GM23338 (cell line): ENCODE results near the gene WDR74. TPM values are rescaled to one million over a fixed set of nuclear protein-coding genes. Genes with fewer than 3 reads are reported as not detected.

ENCODE experiments used
- ATAC-seq: fragments of 200-7000 bp; cut with Tn5 transposase; 3 replicates; pipeline ENCODE4 v1.9.1; 2020
- DNase-seq: peaks from one replicate; pipeline ENCODE4 v3.0.0-alpha.2; 2015; ENCODE audit warnings: low spot score
- H2AFZ ChIP-seq: fragments of 200-600 bp; sonication (generic); 2 replicates; pipeline ENCODE4 v1.8.0; 2016; ENCODE audit warnings: antibody characterized with exemption, mild to moderate bottlenecking, moderate library complexity
- H3F3A ChIP-seq: fragments of 200-600 bp; sonication (generic); replicated peaks from 2 replicates; pipeline ENCODE4 v1.8.0; 2017; ENCODE audit warnings: antibody characterized with exemption, mixed run types, low read depth
- H3K27ac ChIP-seq: fragments of 200-600 bp; sonication (generic); 2 replicates; pipeline ENCODE4 v1.6.1; 2016; ENCODE audit warnings: low read depth
- H3K27me3 ChIP-seq: fragments of 200-600 bp; sonication (generic); 2 replicates; pipeline ENCODE4 v1.8.0; 2016; ENCODE audit warnings: mild to moderate bottlenecking, mixed run types, moderate library complexity; ENCODE audit not compliant: insufficient read depth
- H3K36me3 ChIP-seq: fragments of 200-600 bp; sonication (generic); 2 replicates; pipeline ENCODE4 v1.8.0; 2016; ENCODE audit warnings: mild to moderate bottlenecking; ENCODE audit not compliant: insufficient read depth
- H3K4me1 ChIP-seq: fragments of 200-600 bp; sonication (generic); 2 replicates; pipeline ENCODE4 v1.8.0; 2016; ENCODE audit warnings: mild to moderate bottlenecking, moderate library complexity; ENCODE audit not compliant: insufficient read depth
- H3K4me2 ChIP-seq: fragments of 200-600 bp; sonication (generic); 2 replicates; pipeline ENCODE4 v1.7.1; 2017; ENCODE audit warnings: mixed run types
- H3K4me3 ChIP-seq: fragments of 200-600 bp; sonication (generic); 2 replicates; pipeline ENCODE4 v1.6.1; 2016; ENCODE audit warnings: mixed run types
- H3K79me2 ChIP-seq: fragments of 200-600 bp; sonication (generic); replicated peaks from 2 replicates; pipeline ENCODE4 v1.8.0; 2017; ENCODE audit warnings: mild to moderate bottlenecking; ENCODE audit not compliant: insufficient read depth
- H3K9me2 ChIP-seq: fragments of 200-600 bp; sonication (generic); 2 replicates; pipeline ENCODE4 v1.8.0; 2017; ENCODE audit not compliant: insufficient read depth
- H4K20me1 ChIP-seq: fragments of 200-600 bp; sonication (generic); replicated peaks from 2 replicates; pipeline ENCODE4 v1.8.0; 2017; ENCODE audit warnings: mild to moderate bottlenecking; ENCODE audit not compliant: insufficient read depth
- H3K27ac Mint-ChIP-seq: 2 replicates; pipeline ENCODE4 v1.8.0; 2020; ENCODE audit warnings: inconsistent platforms, mild to moderate bottlenecking, moderate library complexity, mixed read lengths
- H3K27me3 Mint-ChIP-seq: 3 replicates; pipeline ENCODE4 v1.8.0; 2022; ENCODE audit warnings: low read depth, mild to moderate bottlenecking, moderate library complexity, mixed read lengths, inconsistent platforms; ENCODE audit not compliant: insufficient read depth, poor library complexity
- H3K36me3 Mint-ChIP-seq: 3 replicates; pipeline ENCODE4 v1.8.0; 2021; ENCODE audit warnings: low read depth, mild to moderate bottlenecking, inconsistent platforms, moderate library complexity, mixed read lengths
- H3K4me1 Mint-ChIP-seq: 3 replicates; pipeline ENCODE4 v1.8.0; 2020; ENCODE audit warnings: mild to moderate bottlenecking, inconsistent platforms, mixed read lengths
- H3K4me3 Mint-ChIP-seq: 3 replicates; pipeline ENCODE4 v1.8.0; 2021; ENCODE audit warnings: moderate library complexity, mild to moderate bottlenecking, inconsistent platforms, mixed read lengths
- H3K9me3 Mint-ChIP-seq: 3 replicates; pipeline ENCODE4 v1.8.0; 2020; ENCODE audit warnings: moderate library complexity, mild to moderate bottlenecking, inconsistent platforms, mixed read lengths
- EZH2 ChIP-seq: fragments of 200-600 bp; sonication (generic); IDR thresholded peaks from one replicate; pipeline ENCODE4 v1.8.0; 2017; ENCODE audit warnings: antibody characterized with exemption, mild to moderate bottlenecking, low read depth; ENCODE audit not compliant: unreplicated experiment
- EZH2phosphoT487 ChIP-seq: fragments of 200-600 bp; sonication (generic); IDR thresholded peaks from one replicate; pipeline ENCODE4 v1.8.1; 2018; ENCODE audit warnings: antibody characterized with exemption; ENCODE audit not compliant: unreplicated experiment
- JUNB ChIP-seq: IDR thresholded peaks from one replicate; pipeline ENCODE4 v1.6.1; 2016; ENCODE audit warnings: antibody characterized with exemption; ENCODE audit not compliant: unreplicated experiment
- NANOG ChIP-seq: IDR thresholded peaks from 2 replicates; pipeline ENCODE4 v1.6.1; 2016; ENCODE audit warnings: antibody characterized with exemption, borderline replicate concordance
- POLR2AphosphoS5 ChIP-seq: IDR thresholded peaks from 2 replicates; pipeline ENCODE4 v1.6.1; 2016; ENCODE audit warnings: antibody characterized with exemption, low read depth
- STAT1 ChIP-seq: IDR thresholded peaks from one replicate; pipeline ENCODE4 v1.6.1; 2016; ENCODE audit warnings: antibody characterized with exemption; ENCODE audit not compliant: unreplicated experiment
- ZNF114 ChIP-seq: fragments of 250-450 bp; sonication (Bioruptor Pico); IDR thresholded peaks from 2 replicates; pipeline ENCODE4 v1.5.0; 2020; ENCODE audit warnings: mild to moderate bottlenecking, moderate library complexity
- ZNF462 ChIP-seq: fragments of 250-450 bp; sonication (Bioruptor Pico); IDR thresholded peaks from 2 replicates; pipeline ENCODE4 v1.5.0; 2020; ENCODE audit warnings: mild to moderate bottlenecking, moderate library complexity
- polyA plus RNA-seq: library from polyadenylated mRNA; unstranded; fragments of >200 nt; fragmentation: Nextera tagmentation; extraction: Ambion mirVana; gene quantifications from 2 replicates; pipeline ENCODE4 v1.2.1, GENCODE V29; 2016
- total RNA-seq: library from RNA; depleted of rRNA; stranded (reverse); fragments of >200 nt; shearing (Covaris generic); gene quantifications from 2 replicates; pipeline ENCODE4 v1.2.3, GENCODE V29; 2014
- TF ChIP-seq, protein P1 (sequence below), 2 experiments: fragments of 200-600 bp in 1 of 2; sonication (generic) in 1 of 2; conservative IDR thresholded peaks; 2 replicates each; pipeline versions ENCODE4 v1.5.1 to v1.6.1; 2016 to 2017; ENCODE audit warnings: antibody characterized with exemption in 2 of 2, low read depth in 2 of 2, mild to moderate bottlenecking in 2 of 2, moderate library complexity in 1 of 2
- TF ChIP-seq, protein P2 (sequence below): IDR thresholded peaks from 2 replicates; pipeline ENCODE4 v1.6.1; 2016; ENCODE audit warnings: antibody characterized with exemption

The WDR74 gene
- total and polyA plus RNA-seq, 2 experiments from 2014 or later: 94.4 to 136 TPM

GRCh38 chr11:62882431-62882749 lies 43.0 kb upstream of the WDR74 start (continued):
- TF ChIP-seq NANOG (no peak), ZNF114 (CRISPR knock-in tag) (no peak), JUNB (no peak)
- TF ChIP-seq, protein P1, sequence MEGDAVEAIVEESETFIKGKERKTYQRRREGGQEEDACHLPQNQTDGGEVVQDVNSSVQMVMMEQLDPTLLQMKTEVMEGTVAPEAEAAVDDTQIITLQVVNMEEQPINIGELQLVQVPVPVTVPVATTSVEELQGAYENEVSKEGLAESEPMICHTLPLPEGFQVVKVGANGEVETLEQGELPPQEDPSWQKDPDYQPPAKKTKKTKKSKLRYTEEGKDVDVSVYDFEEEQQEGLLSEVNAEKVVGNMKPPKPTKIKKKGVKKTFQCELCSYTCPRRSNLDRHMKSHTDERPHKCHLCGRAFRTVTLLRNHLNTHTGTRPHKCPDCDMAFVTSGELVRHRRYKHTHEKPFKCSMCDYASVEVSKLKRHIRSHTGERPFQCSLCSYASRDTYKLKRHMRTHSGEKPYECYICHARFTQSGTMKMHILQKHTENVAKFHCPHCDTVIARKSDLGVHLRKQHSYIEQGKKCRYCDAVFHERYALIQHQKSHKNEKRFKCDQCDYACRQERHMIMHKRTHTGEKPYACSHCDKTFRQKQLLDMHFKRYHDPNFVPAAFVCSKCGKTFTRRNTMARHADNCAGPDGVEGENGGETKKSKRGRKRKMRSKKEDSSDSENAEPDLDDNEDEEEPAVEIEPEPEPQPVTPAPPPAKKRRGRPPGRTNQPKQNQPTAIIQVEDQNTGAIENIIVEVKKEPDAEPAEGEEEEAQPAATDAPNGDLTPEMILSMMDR (conservative IDR thresholded peaks at IDR 0.05; ENCODE audit: low read depth in 2 of 2): no peak

- peak overlapping the region; percentile 100 for H3K27ac Mint-ChIP-seq
- peaks cover 99% of the 10 kb centered on the region for H3K36me3 Mint-ChIP-seq
- DNase-seq: peak; percentile 96
- H3K9me3 Mint-ChIP-seq: peaks cover 2% of the 10 kb centered on the region; the same call in 2 of the 3 replicates
- H4K20me1 ChIP-seq: peaks cover 65% of the 10 kb centered on the region
- no peak overlapping the region for H2AFZ ChIP-seq
- H3K4me1 ChIP-seq: peaks cover 35% of the 10 kb centered on the region
- peaks cover 76% of the 10 kb centered on the region for H3F3A ChIP-seq
- H3K4me3 ChIP-seq: peak overlapping the region; percentile 98
- no peaks in the 10 kb centered on the region for H3K9me2 ChIP-seq
- H3K27ac ChIP-seq: peak overlapping the region; percentile 95
- ATAC-seq: no peak; the same call in 2 of the 3 replicates
- peaks cover 59% of the 10 kb centered on the region for H3K4me1 Mint-ChIP-seq
- peak overlapping the region; percentile 80 for H3K4me2 ChIP-seq
- H3K27me3 Mint-ChIP-seq: peaks cover 41% of the 10 kb centered on the region
- peaks cover 61% of the 10 kb centered on the region for H3K36me3 ChIP-seq
- peak overlapping the region; percentile 100 for H3K4me3 Mint-ChIP-seq
- peaks cover 94% of the 10 kb centered on the region for H3K79me2 ChIP-seq
- H3K27me3 ChIP-seq: no peaks in the 10 kb centered on the region
- TF ChIP-seq, protein P1 (conservative IDR thresholded peaks at IDR 0.05; ENCODE audit: low read depth in 2 of 2): no peak
- TF ChIP-seq POLR2AphosphoS5 (0 out of 2 replicates have a peak, but pooled peaks have one; percentile 25), ZNF462 (CRISPR knock-in tag) (no peak), EZH2phosphoT487 (no peak), NANOG (no peak), STAT1 (no peak), ZNF114 (CRISPR knock-in tag) (no peak), JUNB (no peak), EZH2 (no peak)
- TF ChIP-seq, protein P2, sequence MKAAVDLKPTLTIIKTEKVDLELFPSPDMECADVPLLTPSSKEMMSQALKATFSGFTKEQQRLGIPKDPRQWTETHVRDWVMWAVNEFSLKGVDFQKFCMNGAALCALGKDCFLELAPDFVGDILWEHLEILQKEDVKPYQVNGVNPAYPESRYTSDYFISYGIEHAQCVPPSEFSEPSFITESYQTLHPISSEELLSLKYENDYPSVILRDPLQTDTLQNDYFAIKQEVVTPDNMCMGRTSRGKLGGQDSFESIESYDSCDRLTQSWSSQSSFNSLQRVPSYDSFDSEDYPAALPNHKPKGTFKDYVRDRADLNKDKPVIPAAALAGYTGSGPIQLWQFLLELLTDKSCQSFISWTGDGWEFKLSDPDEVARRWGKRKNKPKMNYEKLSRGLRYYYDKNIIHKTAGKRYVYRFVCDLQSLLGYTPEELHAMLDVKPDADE: no peak
These were observed 42.4 kb upstream of the WDR74 start for GRCh38 chr11:62881579-62882430.
